Measurements from ENCODE around the gene SLC44A2. TPM values are rescaled to one million over a fixed set of nuclear protein-coding genes. Genes with fewer than 3 reads are reported as not detected.

Gene SLC44A2
- total and polyA plus RNA-seq, 2 donors (not counting 1 experiment from before 2014, with no cell fraction given): 91.3 to 173 TPM

- Histone ChIP-seq H4K20me1 (ENCODE audit: control insufficient read depth, extremely low read depth, insufficient read depth, low read length) (no peaks in the 10 kb centered on the region), H3K36me3 (ENCODE audit: control insufficient read depth, insufficient read depth, low read length) (peaks cover 60% of the 10 kb centered on the region), H3K79me2 (ENCODE audit: control insufficient read depth, insufficient read depth, low read length) (peaks cover 31% of the 10 kb centered on the region), H3K4me1 (ENCODE audit: control insufficient read depth, extremely low read depth, insufficient read depth, low read length) (peaks cover 2% of the 10 kb centered on the region), H3K4me2 (ENCODE audit: extremely low read depth, insufficient read depth, low read length) (no peak overlapping the region), H3K27me3 (ENCODE audit: control insufficient read depth, insufficient read depth, low read length) (no peaks in the 10 kb centered on the region), H3K9ac (ENCODE audit: insufficient read depth, low read length) (no peak overlapping the region), H3K4me3 (replicated peaks in 1 of 4; ENCODE audit: control extremely low read depth in 1 of 4, insufficient read depth in 1 of 4, low read depth in 3 of 4, low read length in 4 of 4) (no peak overlapping the region), H2AFZ (ENCODE audit: low read length) (no peak overlapping the region), H3K9me3 (ENCODE audit: control insufficient read depth, insufficient read depth, low read depth, low read length) (no peaks in the 10 kb centered on the region), H3K27ac (ENCODE audit: insufficient read depth, low read length) (no peak overlapping the region)
- no peak for DNase-seq (ENCODE audit: low read depth in 2 of 2)
- no peak for TF ChIP-seq EZH2 (IDR thresholded peaks at IDR 0.05; ENCODE audit: low read length, missing control alignments)
- no peak for TF ChIP-seq CTCF (conservative IDR thresholded peaks at IDR 0.05 in 1 of 2, IDR thresholded peaks at IDR 0.05 in 1 of 2; ENCODE audit: low read depth in 1 of 2, low read length in 2 of 2)
These were observed 56.3 kb downstream of the SLC44A2 start for GRCh38 chr19:10681658-10682057.

GRCh38 chr19:10682397-10683063, 57.2 kb downstream of the SLC44A2 start:
- H3K27ac ChIP-seq (ENCODE audit: insufficient read depth, low read length): no peak overlapping the region
- peaks cover 60% of the 10 kb centered on the region for H3K36me3 ChIP-seq (ENCODE audit: control insufficient read depth, insufficient read depth, low read length)
- H3K9me3 ChIP-seq (ENCODE audit: control insufficient read depth, insufficient read depth, low read depth, low read length): no peaks in the 10 kb centered on the region
- TF ChIP-seq EZH2 (IDR thresholded peaks at IDR 0.05; ENCODE audit: low read length, missing control alignments) (no peak), CTCF (conservative IDR thresholded peaks at IDR 0.05 in 1 of 2, IDR thresholded peaks at IDR 0.05 in 1 of 2; ENCODE audit: low read depth in 1 of 2, low read length in 2 of 2) (no peak)
- H4K20me1 ChIP-seq (ENCODE audit: control insufficient read depth, extremely low read depth, insufficient read depth, low read length): no peaks in the 10 kb centered on the region
- H3K9ac ChIP-seq (ENCODE audit: insufficient read depth, low read length): no peak overlapping the region
- no peak for DNase-seq (ENCODE audit: low read depth in 2 of 2)
- H3K27me3 ChIP-seq (ENCODE audit: control insufficient read depth, insufficient read depth, low read length): no peaks in the 10 kb centered on the region
- H3K4me2 ChIP-seq (ENCODE audit: extremely low read depth, insufficient read depth, low read length): no peak overlapping the region
- H3K4me1 ChIP-seq (ENCODE audit: control insufficient read depth, extremely low read depth, insufficient read depth, low read length): peaks cover 2% of the 10 kb centered on the region
- H3K4me3 ChIP-seq (replicated peaks in 1 of 4; ENCODE audit: control extremely low read depth in 1 of 4, insufficient read depth in 1 of 4, low read depth in 3 of 4, low read length in 4 of 4): no peak overlapping the region
- H2AFZ ChIP-seq (ENCODE audit: low read length): no peak overlapping the region
- peaks cover 25% of the 10 kb centered on the region for H3K79me2 ChIP-seq (ENCODE audit: control insufficient read depth, insufficient read depth, low read length)

- peaks cover 2% of the 10 kb centered on the region for H3K4me1 ChIP-seq (ENCODE audit: control insufficient read depth, extremely low read depth, insufficient read depth, low read length)
- H3K9ac ChIP-seq (ENCODE audit: insufficient read depth, low read length): no peak overlapping the region
- H3K9me3 ChIP-seq (ENCODE audit: control insufficient read depth, insufficient read depth, low read depth, low read length): no peaks in the 10 kb centered on the region
- TF ChIP-seq EZH2 (IDR thresholded peaks at IDR 0.05; ENCODE audit: low read length, missing control alignments) (no peak), CTCF (conservative IDR thresholded peaks at IDR 0.05 in 1 of 2, IDR thresholded peaks at IDR 0.05 in 1 of 2; ENCODE audit: low read depth in 1 of 2, low read length in 2 of 2) (no peak)
- H3K79me2 ChIP-seq (ENCODE audit: control insufficient read depth, insufficient read depth, low read length): peaks cover 22% of the 10 kb centered on the region
- H2AFZ ChIP-seq (ENCODE audit: low read length): no peak overlapping the region
- H3K27ac ChIP-seq (ENCODE audit: insufficient read depth, low read length): no peak overlapping the region
- peaks cover 62% of the 10 kb centered on the region for H3K36me3 ChIP-seq (ENCODE audit: control insufficient read depth, insufficient read depth, low read length)
- no peak for DNase-seq (ENCODE audit: low read depth in 2 of 2)
- no peak overlapping the region for H3K4me3 ChIP-seq (replicated peaks in 1 of 4; ENCODE audit: control extremely low read depth in 1 of 4, insufficient read depth in 1 of 4, low read depth in 3 of 4, low read length in 4 of 4)
- H3K27me3 ChIP-seq (ENCODE audit: control insufficient read depth, insufficient read depth, low read length): no peaks in the 10 kb centered on the region
- H4K20me1 ChIP-seq (ENCODE audit: control insufficient read depth, extremely low read depth, insufficient read depth, low read length): no peaks in the 10 kb centered on the region
- H3K4me2 ChIP-seq (ENCODE audit: extremely low read depth, insufficient read depth, low read length): no peak overlapping the region
These were observed 57.7 kb downstream of the SLC44A2 start for GRCh38 chr19:10683064-10683426.

All from fibroblast of lung (primary cell).